HG03175 (cell line): ENCODE data around the gene DMAC2.
"Not testable (repeated sequence)": the region's sequence is repeated elsewhere in the genome, so short reads cannot be mapped to it uniquely, and the experiment has no call there.

Experiments used
- ATAC-seq: cut with Tn5 transposase; IDR thresholded peaks from one replicate; pipeline ENCODE4 v1.9.1; 2021; ENCODE audit warnings: mild to moderate bottlenecking, moderate library complexity; ENCODE audit not compliant: unreplicated experiment

Gene DMAC2

GRCh38 chr19:41402010-41402409 is 37.7 kb downstream of the DMAC2 start:
- no peak for ATAC-seq

DNA sequence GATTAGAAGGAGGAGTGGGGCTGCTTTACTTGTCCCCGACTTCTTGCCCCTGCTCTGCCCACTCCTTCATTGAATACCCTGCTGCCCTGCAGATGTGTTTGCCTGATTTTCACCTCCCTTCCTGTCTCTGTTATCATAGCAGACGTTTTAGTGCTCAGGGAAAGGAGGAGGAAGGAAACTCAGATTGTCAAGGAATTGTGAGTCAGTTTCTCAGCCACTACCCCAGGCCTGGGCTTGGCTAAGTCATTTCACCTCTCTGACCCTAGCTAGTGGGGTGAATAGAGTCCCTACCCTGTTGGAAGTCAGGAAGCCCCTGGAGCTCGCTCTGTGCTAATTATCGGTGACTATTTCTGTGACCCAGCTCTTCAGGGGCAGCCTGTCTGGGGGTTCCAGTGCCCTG is 38.2 kb downstream of the DMAC2 start:
- ATAC-seq, result no peak

DNA sequence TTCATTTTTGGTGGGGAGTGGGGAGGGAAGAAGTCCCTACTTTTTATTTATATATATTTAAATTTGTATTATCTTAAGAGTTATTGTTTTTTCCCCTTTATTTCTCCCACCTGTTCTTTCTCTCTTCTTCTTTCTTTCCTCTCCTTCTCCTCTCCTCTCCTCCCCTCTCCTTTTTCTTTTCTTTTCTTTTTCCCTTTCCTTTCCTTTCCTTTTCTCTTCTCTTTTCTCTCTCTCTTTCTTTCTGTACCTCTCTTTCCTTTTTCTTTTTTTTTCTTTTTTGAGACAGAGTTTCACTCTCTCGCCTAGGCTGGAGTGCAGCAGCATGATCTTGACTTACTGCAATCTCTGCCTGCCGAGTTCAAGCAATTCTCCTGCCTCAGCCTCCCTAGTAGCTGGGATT is 40.2 kb downstream of the DMAC2 start:
- ATAC-seq, result no peak

- ATAC-seq, result no peak
Measured at GRCh38 chr19:41399091-41399490, 40.6 kb downstream of the DMAC2 start.

DNA sequence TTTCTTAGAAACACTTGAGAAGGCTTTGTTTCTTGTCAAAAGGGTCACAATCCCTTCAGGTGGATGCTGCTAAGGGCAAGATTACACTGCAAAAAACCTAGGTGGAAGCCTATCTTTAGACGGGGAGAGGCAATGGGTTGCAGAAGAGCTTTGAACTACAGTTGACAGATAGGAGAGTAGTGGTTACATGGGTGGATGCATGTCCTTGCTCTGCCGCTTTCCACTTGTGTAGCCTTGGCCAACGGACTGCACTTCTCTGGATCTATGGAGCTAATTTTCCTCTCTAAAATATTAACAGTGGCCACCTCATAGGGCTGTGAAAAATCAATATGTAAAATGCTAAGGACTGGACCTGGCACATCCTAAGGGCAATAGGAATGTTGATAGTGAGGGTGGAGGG is 41.1 kb downstream of the DMAC2 start:
- ATAC-seq, result no peak

DNA sequence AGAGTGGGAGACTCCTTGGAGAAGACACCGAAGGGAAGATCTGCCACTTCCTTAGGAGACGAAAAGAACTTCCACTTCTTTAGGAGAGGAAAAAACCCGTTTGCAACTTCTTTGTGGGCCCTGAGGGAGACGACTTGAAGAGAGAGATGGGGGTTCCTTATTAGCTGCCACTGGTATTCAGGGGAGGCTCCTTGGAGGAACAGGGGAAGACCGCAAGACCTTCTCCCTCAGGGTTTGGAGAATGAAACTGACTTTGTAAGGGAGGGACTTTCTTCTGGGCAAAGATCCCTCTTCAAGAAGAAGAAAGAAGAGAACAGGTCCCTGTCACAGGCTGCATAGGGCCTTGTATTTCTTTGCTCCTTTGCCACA is 41.7 kb downstream of the DMAC2 start:
- no peak for ATAC-seq

DNA sequence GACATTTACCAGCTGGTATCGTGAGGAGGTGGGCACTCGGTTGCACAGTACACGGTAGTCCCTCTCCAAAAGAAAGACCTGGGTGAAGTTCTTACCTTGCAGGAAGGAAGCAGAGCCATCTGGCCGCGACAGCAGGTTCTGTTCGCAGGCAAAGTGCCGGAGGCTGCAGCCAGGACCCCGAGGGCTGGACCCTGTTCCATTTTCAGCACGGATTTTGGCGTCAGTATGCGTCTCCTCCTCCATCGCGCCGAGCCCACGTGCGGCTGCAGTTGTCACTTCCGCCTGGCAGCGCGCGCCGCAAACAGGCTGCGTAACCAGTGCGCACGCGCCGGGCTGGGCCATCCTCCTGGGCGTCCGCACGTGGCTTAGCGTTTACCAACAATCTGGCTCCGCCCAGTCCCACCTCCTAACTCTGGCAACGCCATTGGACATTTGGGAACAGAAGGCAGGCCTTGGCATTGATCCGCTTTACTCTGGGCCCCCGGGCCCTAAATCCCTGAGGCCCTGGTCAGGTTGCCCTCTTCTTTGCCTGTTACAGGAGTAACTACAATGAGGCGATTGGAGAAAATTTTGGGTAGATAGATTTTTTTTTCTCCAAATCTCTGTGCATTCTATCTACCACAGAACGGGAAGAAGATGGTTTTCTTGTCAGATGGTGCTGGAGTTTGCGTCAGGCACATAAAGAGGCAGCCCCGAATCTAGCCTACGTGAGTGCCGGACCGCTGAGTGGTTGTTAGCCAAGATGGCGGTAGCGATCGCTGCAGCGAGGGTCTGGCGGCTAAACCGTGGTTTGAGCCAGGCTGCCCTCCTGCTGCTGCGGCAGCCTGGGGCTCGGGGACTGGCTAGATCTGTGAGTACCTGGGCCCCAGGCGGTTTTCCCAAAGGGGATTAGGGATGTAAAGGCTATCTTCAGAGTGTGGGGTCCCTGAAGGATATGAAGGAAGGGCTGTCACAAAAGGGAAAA is 42.3 kb downstream of the DMAC2 start, which contains the start of the genes BCKDHA and EXOSC5:
TSS of gene BCKDHA (plus strand) at position 733 of the 964 bp plus-strand sequence. CDS start at position 743, 10 bp downstream.
TSS of gene EXOSC5 (minus strand) at position 274 of the 964 bp plus-strand sequence. CDS start at position 243, 31 bp downstream.
- peak; percentile 98 for ATAC-seq

DNA sequence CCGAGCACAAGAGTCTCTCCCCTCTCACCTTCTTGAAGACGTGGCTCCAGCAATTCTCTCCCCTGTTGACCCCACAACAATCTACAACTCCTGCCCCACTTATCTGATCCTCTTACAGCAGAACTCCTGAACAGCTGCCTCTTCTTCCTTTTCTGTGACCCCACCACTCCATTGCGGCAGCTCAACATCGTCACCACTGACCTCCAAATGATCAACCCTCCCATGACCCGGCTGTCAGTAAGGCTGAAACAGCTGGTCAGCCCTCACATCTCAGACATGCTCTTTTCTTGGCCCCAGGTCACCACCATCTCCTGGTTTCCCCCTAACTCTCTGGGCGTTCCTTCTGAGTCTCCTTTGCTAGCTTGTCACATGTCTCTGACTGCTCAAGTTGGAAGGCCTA is 44.4 kb downstream of the DMAC2 start:
- no peak for ATAC-seq

DNA sequence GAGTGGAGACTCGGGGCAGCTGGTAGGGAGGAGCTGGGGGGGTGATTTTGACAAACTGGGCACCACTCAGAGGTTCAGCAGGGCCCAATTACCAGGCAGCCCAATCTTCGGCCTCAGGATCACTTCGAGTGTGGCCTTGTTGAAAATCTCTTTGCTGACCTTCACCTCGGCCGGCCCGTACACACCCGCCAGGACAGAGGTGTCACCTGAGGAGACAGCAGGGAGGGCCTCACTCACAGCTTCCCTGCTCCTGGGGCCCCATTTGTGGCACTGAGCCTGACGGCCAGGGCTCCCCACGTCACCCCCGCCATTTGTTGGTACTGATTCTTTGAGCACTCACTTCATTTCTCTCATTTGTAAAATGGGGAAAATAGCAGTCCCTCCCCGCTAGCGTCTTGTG is 46.9 kb downstream of the DMAC2 start:
- ATAC-seq, result no peak

DNA sequence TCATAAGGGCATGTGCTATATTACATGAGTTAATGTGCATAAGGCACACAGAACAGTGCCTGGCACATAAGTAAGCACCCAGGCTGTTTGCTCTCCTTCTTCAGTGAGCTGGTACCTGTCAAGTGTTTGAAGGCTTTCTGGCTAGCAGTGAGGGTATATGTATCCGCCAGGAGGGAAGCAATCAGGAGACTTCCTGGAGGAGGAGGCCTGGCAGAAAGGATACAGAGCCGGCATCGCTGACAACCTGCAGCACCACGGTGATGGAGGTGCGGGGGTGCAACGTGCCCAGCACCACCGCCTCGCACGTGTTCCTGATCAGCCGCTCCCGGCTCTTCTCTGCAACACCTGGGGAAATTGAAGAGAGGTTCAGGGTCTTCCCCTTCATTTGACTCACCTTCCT is 48.1 kb downstream of the DMAC2 start:
- ATAC-seq, result no peak

GRCh38 chr19:41386442-41386841 is 53.3 kb downstream of the DMAC2 start:
- no peak for ATAC-seq

- no peak for ATAC-seq
Measured at GRCh38 chr19:41384351-41384750, 55.4 kb downstream of the DMAC2 start.

DNA sequence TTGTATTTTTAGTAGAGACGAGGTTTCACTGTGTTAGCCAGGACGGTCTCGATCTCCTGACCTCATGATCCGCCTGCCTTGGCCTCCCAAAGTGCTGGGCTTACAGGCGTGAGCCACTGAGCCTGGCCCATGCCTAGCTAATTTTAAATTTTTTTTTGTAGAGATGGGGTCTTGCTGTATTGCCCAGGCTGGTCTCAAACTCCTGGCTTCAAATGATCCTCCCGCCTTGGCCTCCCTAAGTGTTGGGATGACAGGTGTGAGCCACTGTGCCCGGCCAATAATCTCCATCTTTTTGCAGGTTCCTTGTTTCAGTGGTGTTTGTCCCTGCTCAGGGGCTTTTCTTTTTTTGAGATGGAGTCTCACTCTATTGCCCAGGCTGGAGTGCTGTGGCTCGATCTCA is 58.2 kb downstream of the DMAC2 start:
- ATAC-seq, result not testable (repeated sequence)
